ENCODE measurements around the gene YES1.

YES1 gene

DNA sequence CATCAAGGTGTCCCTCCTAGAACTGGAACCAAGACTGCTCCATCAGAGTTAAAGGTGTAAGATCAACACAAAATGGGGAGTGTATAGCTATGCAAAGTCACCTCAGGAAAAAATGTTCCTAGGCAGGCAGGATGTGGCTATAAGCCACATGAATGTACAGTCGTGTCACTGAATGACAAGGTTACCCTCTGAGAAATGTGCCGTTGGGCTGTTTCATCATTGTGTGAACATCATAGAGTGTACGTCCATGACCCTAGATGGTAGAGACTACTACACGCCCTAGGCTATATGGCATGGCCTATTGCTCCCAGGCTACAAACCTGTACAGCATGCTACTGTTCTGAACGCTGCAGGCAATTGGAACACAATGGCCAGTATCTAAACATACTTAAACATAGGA lies 130.1 kb downstream of the YES1 start:
- ATAC-seq = peak; percentile 94 to 95

DNA sequence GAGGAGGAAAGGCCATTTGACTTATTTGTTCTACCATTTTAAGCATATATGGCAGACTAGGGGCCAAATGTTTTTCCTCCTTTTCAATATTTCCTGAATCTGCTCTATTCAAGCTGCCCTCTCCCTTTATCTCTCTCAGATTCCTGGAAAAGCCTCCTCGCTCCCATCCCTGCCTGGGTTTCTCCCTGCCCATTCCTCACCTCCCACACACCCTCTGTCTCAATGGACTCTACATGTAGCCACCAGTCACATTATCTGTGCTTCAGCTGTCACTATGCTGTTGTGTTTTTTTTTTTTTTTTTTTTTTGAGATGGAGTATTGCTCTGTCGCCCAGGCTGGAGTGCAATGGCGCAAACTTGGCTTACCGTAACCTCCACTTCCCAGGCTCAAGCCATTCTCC lies 131.7 kb downstream of the YES1 start:
- no peak for ATAC-seq

DNA sequence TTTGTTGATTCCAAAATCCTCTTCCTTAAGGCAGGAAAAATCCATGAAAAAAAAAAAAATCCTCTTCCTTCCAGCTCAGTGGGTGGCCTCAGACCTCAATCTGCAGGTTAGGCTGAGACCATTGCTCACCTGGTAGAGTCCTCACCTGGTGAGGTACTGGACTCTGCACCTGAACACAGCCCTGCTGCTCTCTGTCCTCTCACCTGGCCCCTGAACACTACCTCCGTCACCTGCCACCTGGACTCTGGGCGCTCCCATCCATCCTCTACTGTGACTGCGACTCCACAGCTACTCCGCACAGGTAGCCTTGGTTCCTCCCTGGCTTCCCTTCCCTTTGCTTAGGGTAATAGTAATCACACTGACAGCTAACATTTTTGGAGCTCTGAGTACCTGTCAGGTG lies 132.5 kb downstream of the YES1 start:
- ATAC-seq = no peak

DNA sequence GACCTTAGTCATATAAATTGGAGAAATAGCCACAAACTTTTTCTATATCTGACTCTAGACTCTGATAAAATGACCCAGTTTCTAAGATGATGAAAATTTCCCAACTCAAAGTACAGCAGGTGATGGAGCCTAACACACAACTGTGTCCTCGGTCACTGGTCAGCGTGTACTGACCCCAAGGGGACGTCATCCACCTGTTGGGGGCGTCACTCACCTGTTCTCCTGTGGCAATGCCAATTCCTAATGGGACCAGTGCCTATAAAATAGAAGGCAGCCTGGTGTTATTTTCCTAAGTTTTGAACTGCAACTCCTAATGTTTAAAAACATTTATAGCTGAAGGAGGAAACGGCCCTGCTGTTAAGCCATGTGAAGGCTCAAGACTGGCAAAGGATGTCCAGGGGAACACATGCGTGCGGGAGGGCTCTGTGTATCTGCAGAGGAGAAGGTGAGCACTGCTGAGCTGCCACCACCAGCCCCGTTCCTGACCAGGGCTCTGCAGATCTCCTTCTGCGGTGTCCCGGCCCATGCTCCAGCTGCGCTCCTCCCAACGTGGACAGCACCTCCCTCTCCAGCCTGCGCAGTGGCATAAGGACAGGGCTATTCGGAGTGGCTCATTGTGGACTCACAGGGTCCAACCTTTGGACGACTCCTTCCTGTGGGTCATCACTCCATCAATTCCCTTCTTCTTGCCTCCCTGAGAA lies 133.4 kb downstream of the YES1 start:
- ATAC-seq = no peak

DNA sequence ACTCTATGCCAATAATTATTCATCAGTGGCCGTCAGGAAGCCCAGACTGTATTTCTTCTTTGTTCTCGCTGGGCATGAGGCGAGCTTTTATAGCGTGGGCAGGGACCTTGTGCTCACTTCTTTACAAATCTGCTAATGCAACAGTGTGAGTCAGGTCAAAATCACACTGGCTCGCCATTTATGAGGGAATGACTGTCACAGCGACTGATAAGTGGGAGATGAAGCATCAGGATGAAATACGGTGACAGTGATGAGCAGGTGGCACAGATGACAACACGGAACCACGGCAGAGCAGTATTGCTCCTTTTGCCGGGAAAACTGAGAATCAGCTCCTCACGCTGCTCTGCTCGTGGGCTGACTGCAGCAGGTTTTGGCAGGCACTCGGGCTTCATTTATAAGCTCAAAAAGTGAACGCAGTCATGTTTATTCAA lies 134.1 kb downstream of the YES1 start:
- no peak for ATAC-seq

DNA sequence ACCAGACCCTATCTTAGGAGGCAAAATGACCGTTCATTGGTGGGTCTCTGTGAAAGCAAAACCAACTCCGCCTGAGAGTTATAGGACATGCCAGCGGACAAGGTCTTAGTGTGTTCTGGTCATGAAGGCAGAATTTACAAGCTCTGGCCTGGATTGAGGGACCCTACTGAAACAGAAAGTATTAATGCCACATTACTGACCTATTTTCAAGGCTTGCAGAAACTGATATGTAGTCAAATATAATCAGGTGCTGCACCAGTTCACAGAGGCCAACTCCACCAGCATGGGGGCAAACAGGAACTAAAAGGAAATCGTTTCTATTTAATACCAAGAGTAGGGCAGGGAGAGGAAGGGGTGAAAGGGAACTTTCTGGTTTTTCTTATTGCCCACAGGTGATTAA lies 134.9 kb downstream of the YES1 start:
- ATAC-seq = no peak

DNA sequence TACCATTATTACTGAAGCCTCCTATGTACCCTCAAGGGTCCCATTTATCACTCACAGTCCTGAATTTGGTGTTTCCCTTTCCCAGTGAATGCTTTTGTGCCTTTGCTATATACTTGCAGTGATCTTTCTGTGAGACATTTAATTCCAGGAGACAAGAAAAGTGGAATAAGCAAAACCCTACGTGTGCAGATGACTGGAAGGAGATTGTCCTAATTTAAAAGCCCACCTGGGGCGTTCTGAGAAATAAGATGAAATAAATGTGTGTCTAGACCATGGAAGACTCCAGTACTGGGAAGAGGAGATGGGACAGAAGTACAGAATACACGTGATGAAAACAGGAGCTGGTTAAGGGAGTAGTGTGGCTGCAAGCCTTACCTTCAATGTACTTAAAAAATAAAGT lies 135.3 kb downstream of the YES1 start:
- ATAC-seq = no peak

DNA sequence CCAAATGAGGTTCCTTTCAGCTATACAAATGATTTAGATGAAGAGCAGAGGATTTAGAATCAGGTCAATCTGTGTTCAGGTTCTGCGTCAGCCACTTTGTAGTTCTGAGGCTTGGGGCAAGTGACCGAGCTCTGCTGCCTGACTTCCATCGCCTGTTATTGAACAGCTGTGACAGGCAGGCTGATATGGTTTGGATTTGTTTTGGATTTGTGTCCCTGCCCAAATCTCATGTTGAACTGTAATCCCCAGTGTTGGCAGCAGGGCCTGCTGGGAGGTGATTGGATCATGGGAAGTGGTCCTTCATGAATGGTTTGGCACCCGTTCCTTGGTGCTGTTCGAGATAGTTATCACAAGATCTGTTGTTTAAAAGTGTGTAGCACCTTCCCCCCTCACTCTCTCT lies 136.0 kb downstream of the YES1 start:
- no peak for ATAC-seq

DNA sequence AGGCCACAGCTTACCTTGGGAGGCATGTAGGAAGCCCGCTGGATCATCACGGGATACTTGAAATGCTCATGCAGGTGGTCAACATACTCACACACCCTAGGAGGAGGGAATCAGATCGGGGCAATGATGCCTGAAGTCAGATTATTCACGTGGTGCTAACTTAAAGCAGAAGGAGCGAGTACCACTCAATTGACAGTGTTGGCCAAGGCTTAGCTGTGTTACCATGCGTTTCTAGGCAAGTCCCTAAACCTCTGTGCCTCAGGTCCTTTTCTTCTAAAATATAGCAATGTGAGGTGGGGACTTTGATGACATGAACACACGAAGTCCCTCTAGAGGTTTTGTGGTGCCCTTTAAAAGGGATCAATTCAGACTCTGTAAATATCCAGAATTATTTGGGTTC lies 136.7 kb downstream of the YES1 start:
- ATAC-seq = no peak

DNA sequence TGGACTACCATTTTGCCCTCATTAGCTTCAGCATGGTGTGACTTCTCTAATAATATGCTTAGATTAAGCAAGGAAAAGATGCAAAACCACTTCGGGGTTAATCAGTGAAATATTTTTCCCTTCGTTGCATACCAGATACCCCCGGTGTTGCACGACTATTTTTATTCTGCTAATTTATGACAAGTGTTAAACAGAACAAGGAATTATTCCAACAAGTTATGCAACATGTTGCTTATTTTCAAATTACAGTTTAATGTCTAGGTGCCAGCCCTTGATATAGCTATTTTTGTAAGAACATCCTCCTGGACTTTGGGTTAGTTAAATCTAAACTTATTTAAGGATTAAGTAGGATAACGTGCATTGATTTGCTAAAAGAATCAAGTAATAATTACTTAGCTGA lies 138.3 kb downstream of the YES1 start:
- ATAC-seq = no peak

DNA sequence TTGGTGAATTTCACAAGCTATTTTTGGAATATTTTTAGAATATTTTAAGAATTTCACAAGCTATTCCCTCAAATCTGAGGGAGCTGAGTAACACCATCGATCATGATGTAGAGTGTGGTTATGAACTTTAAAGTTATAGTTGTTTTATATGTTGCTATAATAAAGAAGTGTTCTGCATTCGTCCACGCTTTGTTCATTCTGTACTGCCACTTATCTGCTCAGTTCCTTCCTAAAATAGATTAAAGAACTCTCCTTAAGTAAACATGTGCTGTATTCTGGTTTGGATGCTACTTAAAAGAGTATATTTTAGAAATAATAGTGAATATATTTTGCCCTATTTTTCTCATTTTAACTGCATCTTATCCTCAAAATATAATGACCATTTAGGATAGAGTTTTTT lies 138.7 kb downstream of the YES1 start:
- no peak for ATAC-seq

Measured in activated CD4-positive, CD25-positive, alpha-beta regulatory T cell treated with anti-CD3 and anti-CD28 coated beads, Interleukin-2, amount 50 U/mL, for 24 hours (primary cell).